Activated CD8-positive, alpha-beta memory T cell treated with anti-CD3 and anti-CD28 coated beads, Interleukin-2, amount 50 U/mL, for 1 hour (primary cell): ENCODE results near the gene NT5C3A.

ENCODE experiments used
- DNase-seq: peaks from one replicate; pipeline ENCODE4 v3.0.0-alpha.2; 2020; ENCODE audit errors: extremely low read depth

NT5C3A gene

DNA sequence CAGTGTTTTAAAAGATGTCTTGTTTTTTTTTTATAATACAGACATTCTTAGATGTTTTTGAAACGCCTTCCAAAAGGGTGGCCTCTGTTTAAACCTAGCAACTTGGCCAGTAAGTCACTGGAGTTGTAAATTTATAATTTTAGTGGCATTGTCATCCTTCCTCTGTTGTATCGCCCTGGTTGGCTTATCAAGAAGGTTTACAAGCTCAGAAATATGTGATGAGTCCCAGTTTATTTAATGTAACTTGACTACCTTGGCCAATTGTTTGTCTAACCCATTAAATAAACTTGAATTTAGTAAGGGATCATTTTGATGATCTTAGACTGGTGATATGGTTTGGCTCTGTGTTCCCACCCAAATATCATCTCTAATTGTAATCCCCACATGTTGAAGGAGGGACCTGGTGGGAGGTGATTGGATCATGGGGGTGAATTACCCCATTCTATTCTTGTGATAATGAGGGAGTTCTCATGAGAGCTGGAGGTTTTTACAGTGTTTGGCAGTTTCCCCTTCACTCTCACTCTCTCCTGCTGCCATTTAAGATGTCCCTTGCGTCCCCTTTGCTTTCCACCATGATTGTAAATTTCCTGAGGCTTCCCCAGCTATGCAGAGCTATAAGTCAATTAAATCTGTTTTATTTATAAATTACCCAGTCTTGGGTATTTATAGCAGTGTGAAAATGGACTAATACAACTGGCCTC lies 13.4 kb upstream of the NT5C3A start:
- DNase-seq, result no peak

DNA sequence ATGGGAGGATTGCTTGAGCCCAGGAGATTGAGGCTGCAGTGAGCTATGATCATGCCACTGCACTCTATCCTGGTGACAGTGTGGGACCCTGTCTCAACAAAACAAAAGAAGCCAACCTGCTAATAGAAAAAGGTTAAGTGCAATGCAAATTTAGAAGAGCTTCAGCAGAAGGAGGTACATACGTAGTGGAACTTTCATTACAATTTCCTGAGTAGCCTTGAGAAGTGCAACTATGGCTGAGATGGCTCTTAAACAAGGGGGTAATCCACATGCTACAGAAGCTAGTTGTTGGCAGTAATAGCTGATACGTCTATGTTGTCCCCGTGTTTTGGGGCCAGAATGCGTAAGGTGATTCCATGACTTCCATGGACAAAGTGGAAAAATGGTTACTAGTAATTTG lies 10.7 kb upstream of the NT5C3A start:
- no peak for DNase-seq

DNA sequence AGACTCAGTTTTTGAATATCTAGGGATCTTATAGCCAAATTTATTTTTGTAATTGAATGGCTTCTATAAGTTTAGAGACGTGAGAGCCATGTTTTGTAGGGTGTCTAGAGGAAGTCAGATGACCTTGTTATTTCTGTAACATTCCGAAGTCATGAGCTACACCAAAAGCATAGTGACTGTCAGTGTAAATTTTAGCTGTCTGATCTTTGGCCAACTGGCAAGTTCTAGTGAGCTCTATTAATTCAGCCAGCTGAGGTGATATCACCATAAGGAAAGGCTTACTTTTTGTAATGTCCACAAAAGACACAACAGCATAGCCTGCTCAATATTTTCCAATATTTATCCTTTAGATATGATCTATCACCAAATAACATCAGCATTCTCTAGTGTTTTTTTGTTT lies 9.9 kb upstream of the NT5C3A start:
- no peak for DNase-seq

DNA sequence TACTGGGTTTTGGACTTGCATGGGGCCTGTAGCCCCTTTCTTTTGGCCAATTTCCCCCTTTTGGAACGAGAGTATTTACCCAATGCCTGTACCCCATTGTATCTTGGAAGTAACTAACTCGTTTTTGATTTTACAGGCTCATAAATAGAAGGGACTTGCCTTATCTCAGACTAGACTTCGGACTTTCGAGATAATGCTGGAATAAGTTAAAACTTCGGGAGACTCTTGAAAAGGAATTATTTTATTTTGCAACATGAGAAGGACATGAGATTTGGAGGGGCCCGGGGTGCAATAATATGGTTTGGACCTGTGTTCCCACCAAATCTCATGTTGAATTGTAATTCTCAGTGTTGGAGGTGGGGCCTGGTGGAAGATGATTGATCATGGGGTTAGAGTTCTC lies 8.3 kb upstream of the NT5C3A start:
- DNase-seq, result no peak

DNA sequence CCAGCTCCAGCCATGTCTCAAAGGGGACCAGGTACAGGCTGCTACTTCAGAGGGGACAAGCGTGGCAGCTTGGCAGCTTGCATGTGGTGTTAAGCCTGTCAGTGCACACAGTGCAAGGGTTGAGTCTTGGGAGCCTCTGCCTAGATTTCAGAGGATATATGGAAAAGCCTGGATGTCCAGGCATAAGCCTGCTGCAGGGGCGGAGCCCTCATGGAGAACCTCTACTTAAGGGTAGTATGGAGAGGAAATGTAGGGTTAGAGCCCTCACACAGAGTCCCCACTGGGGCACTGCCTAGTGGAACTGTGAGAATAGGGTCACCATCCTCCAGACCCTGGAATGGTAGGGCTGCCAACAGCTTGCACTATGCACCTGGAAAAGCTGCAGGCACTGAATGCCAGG lies 7.7 kb upstream of the NT5C3A start:
- DNase-seq, result no peak

DNA sequence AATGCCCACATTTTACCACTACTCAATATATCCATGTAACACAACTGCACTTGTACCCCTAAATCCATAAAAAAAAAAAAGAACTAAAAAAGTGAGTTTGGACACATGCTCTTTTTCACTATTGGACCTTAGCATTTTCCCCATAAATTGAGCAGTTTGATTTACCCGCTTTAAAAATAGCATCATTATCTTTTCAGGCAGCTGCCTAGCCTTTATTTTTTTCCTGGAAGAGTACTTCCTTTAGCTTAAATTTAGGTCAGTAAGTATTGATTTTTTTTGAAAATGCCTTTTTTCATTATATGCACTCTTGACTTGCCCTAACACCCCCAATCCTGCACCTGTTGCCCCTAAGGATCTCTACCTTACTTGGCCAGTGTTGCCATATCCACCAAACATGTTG lies 5.3 kb upstream of the NT5C3A start:
- no peak for DNase-seq

DNA sequence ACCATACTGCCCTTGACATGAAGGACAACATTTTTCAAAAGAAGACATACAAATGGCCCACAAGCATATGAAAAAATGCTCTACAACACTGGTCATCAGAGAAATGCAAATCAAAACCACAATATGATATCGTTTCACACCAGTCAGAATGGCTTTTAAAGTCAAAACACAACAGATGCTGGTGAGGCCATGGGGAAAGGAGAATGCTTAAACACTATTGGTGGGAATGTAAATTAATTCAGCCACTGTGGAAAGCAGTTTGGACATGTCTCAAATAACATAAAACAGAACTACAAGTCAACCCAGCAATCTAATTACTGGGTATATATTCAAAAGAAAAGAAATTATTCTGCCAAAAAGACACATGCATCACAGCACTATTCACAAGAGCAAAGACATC lies 4.2 kb upstream of the NT5C3A start:
- DNase-seq, result no peak

DNA sequence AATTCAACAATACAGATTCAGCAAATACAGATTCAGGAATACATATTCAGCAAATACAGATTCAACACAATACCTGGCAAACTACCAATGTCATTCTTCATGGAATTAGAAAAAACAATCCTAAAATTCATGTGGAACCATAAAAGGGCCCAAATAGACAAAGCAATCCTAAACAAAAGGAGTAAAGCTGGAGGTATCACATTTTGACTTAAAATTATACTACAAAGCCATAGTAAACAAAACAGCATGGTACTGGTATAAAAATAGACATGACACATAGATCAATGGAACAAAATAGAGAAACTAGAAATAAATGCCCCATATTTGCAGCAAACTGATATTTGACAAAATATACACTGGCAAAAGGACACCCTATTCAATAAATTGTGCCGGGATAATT lies 3.4 kb upstream of the NT5C3A start:
- DNase-seq, result no peak

DNA sequence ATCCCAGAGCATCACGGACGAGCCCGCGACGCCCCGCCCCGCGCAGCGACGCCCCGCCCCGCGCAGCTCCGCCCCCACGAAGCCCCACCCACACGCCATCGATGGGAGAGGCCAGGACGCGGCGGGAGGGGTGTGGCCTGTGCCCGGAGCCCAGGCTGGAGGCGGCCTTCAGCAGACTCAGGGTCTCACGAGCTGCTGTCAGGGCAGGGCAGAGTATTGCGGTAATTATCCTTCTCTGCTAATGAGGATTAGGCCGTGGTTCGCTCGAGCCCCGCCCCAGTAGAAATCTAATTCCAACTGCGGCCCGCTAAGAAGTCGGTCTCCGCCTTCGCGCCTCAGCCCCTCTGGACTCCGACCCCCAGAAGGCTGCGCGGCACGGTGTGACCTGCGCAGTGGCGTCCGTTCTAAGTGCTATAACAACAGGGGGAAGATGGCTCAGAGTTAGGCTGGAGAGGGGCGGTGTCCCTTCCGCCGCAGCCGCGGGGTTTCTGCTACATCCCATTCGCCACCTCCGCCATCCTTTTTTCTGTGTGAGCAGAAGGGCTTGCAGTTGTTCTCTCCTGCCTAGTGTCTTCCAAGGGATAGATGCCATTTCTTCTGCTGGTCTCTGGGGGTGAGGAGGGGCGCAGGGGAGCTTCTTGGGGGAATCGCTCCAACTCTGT lies 337 bp upstream of the NT5C3A start:
- DNase-seq, result peak; percentile 76

DNA sequence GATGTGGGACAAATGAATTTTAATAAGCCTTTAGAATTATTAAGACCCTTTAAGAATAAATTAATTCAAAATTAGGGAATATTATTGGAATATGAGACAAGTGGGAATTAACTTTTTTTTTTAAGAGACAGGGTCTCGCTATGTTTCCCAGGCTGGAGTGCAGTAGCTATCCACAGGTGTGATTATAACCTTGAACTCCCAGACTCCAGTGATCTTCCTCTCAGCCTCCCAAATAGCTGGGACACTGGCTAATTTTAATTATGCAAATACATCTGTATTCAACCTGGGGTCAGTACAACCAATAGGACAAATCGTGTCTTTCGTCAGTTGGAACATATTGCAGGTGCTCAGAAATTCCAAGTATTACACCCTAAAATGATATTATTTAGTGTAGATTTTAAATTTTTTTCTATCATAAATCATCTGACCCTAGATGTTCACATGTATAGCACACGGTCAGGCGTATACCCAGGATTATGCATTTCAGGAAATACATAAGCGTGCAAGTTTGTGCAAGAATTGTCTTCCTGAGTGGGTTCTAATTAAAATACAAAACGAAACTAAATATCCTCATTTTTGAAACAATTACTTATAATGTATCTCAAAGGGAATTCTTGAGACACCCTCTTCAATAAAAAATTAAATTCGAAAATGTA lies 1.2 kb downstream of the NT5C3A start:
- DNase-seq, result no peak

DNA sequence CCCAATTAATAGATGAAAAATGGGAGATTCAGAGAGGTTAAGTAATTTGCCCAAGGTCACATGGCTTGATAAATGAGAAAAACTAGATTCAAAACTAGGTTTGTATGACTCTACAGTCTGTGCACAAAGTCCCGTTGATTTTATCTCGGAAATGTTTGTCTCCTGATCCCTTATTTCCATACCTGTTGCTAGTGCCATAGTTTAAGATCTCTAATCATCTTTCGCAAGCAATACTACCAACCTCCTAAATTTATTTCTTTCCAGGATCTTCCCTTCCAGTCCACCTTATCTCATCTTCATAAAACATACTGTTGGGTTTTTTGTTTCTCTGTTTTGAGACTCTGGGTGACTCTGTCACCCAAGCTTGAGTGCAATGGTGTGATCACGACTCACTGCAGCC lies 2.9 kb downstream of the NT5C3A start:
- no peak for DNase-seq

DNA sequence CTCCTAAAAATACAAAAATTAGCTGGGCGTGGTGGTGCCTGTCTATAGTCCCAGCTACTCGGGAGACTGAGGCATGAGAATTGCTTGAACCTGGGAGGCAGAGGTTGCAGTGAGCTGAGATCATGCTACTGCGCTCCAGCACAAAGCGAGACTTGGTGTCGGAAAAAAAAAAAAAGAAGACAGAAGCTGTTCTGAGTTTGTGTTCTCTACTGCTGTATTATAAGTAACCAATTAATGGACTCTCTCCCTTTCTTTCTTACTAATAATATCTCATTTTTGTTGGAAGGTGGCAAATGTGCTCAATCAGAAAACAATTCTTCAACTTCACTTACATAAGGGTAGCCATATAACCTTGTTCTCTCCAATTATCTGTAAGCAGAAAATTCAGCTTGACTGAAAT lies 7.4 kb downstream of the NT5C3A start:
- no peak for DNase-seq

DNA sequence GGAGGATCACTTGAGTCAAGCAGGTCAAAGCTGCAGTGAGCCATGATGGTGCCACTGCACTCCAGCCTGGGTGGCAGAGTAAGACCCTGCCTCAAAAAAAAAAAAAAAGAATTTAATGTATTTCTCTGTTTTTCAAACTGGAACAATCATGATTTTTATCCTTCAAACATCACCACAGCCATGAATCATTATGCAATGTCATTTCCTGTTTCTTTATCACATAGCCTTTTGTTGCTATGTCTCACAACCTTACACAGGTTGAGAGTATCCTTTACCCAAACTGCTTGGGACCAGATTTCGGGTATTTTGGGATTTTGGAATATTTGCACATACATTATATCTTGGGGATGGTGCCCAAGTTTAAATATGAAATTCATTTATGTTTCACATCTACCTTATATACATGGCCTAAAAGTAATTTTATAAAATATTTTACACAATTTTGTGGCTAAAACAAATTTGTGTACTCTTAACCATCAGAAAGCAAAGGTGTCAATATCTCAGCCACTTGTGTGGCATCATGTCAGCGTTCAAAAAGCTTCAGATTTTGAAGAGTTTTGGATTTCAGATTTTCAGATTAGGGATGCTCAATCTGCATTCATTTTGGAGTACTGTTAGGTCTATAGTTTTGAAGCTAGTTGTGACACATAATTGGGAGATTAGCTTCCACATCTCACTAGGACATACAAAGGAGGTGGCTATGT lies 8.2 kb downstream of the NT5C3A start:
- DNase-seq, result no peak

DNA sequence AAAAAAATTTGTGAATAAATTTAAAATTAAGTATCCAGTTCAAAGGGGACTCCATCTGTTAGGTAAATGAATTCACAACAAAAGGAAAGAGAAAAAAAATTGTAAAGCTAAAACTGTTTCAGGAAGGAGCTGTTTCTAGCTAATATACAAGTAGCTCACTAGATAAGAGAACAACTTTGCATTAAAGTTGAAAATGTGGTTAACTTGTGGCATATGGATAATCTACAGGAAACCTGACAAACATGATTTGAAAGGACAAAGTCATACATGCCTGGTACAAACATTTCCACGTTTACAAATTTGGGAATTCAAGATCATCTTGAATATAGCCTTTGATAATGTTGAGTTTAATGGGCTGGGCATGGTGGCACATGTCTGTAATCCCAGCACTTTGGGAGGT lies 8.9 kb downstream of the NT5C3A start:
- no peak for DNase-seq

DNA sequence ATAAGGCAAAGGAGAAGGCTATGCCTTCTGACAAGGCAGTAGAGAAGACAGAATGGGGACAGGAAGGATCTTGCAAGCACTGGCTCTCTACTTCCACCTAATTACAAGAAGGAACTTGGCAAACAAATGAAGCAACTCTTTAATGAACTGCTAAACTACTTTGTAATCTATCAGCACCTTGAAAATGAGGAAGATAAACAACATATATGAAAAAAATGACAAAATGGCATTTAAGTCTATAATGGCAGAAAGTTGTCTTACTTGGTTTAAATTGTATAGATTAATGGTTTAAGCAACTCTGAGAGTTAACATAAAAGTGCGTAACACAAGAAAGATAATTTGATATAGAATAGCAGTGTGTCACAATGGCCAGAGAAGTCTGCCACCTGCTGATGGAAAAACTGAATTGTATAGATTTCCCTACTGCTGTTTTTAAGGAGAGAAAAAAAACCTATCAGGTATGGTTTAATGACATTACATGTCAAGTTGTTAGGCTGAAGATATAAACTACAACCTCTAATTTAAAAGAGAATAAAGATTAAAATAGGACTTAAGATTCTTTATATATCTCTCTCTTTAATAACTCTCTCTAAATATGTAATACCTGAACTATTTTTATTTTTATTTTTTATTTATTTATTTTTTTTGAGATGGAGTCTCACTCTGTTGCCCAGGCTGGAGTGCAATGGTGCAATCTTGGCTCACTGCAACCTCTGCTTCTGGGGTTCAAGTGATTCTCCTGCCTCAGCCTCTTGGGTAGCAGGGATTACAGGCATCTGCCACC lies 11.8 kb downstream of the NT5C3A start:
- DNase-seq, result no peak

DNA sequence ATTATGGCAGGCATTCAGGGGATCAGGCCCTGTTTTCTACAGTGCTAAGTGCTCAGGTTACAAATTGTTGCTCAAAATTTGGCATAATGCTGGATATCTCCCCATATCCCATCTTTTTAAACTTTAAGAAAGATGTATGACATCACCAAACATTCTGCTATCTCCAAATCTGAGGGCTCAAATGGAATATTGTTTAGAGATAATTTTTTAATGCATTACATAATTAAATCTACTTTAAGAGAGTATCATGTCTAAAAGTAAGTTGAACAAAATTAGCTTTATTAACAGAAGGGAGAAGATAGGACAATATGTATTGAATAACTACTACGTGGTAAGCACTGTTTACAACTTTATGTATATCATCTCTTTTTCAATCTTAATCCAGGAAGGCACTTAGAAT lies 13.9 kb downstream of the NT5C3A start:
- DNase-seq, result no peak

DNA sequence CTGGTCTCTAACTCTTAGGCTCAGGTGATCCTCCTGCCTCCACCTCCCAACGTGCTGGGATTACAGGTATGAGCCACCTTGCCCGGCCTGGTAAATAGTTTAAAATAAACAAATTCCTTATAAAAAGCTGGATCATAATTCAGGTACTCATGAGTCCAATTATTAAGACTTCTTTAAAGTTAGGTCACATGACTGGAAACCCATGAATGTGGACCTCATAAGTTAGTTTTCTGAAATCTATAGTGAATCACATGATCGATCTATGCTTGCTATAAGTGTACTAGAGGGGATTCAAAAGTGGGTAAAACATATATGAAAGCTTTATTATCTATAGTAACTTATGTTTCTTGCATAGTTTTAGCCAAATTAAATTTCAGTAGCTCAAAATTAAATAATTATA lies 14.3 kb downstream of the NT5C3A start:
- DNase-seq, result no peak

DNA sequence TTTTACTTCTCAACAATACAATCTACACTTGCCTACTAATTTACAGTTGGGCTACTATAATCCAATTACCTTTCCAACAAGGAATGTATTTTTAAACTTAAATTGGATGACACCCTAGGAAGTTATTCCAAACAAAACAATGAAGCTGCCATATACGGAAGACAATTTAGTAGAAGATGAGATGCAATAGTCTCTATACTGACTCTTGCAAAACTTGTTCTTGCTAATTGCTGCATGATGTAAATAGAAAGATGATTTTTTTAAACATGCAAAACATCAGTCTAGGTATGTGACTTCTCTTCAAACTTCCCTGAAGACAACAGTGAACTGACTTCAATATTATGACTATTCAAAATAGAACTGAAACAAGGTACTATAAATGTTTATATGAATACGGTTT lies 17.6 kb downstream of the NT5C3A start:
- no peak for DNase-seq

DNA sequence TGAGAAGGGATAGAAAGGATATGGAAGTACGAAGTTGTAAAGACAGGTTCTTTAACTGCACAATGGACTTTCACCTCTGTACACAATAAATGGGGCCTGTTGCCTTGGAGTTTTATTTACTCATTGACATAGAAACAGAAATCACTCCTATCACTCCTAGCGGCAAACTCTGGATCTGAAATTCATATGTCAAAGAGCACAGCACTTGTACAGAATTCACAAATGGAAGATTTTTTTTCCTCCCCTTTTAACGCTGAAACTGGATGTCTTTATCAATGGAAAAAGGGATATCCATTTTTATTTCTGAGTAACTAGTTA lies 18.2 kb downstream of the NT5C3A start:
- no peak for DNase-seq

DNA sequence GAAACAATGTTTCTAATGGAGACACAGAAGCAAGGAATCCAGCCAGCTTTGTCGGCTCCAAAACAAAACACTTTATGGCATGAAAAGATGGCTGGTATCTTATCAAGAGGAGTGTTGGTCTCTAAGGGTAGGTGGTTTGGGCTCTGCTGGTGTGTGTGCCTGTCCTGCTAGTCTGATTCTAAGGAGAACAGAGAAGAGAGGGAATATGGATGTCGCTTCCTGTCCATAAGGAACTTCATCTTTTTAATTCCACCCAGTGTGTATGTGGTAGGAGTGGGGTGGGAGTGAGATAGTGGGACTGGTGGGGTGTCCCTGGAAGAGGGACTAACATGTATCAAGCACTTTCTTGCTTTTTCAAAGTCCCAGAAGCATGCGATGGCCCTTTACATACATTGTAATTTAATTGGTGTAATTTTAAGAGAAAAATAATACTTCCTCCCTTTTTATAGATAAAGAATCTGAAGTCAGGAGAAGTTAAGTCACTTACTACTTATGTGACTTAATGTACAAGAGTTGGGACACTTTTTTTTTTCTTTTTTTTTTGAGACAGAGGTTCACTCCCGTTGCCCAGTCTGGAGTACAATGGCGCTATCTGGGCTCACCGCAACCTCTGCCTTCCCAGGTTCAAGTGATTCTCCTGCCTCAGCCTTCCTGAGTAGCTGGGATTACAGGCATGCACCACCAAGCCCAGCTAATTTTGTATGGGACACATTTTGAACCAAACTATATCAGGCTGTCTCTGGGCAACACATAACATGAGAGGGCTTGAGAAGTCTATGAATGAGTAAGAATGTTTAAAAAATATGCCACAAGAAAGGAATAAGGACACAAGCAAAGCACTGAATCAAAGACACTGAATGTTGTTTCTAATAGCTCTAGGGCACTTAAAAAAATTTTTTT lies 18.8 kb downstream of the NT5C3A start:
- DNase-seq, result no peak
